GM12878 (cell line): ENCODE data around the gene ZDHHC14. TPM values are rescaled to one million over a fixed set of nuclear protein-coding genes. Genes with fewer than 3 reads are reported as not detected.

ENCODE experiments used
- ATAC-seq: fragments of 200-7000 bp; cut with Tn5 transposase; 3 replicates; pipeline ENCODE4 v1.9.1; 2020; ENCODE audit warnings: mild to moderate bottlenecking, moderate library complexity
- BruUV-seq: library from RNA; stranded (reverse); fragments of 400-500 nt; replicated peaks from 2 replicates; lab custom pipeline; 2021; lab: Mats Ljungman, UMichigan
- CTCF ChIA-PET: fragments of 300-600 bp; sonication (Branson Sonifier 250); formaldehyde crosslinking; extraction: SDS; loops from one replicate; lab custom pipeline; 2021; ENCODE audit warnings: inconsistent platforms; lab: Yijun Ruan, JAX
- POLR2A ChIA-PET: fragments of 350-600 bp; formaldehyde crosslinking; extraction: SDS; loops from one replicate; lab custom pipeline; 2021; ENCODE audit warnings: inconsistent platforms; lab: Charles Lee
- RAD21 ChIA-PET: fragments of 300-600 bp; sonication (Branson Sonifier 250); formaldehyde crosslinking; loops from one replicate; lab custom pipeline; 2023; ENCODE audit warnings: antibody characterized with exemption; ENCODE audit not compliant: unreplicated experiment; lab: Charles Lee
- SMC1A ChIA-PET: fragments of 300-600 bp; sonication (Branson Sonifier 250); formaldehyde crosslinking; loops from one replicate; lab custom pipeline; 2023; ENCODE audit not compliant: unreplicated experiment, uncharacterized antibody; lab: Charles Lee
- DNase-seq: peaks from one replicate; pipeline ENCODE4 v3.0.0-alpha.2; 2011; ENCODE audit warnings: low read depth, low spot score
- FAIRE-seq: peaks from 3 replicates; lab custom pipeline; 2011; peaks lifted over from hg19 to GRCh38; lab: Jason Lieb, UNC
- H2AFZ ChIP-seq: 2 replicates; pipeline ENCODE4 v1.6.0; 2011; ENCODE audit warnings: low read depth, low read length, control low read depth; ENCODE audit not compliant: control insufficient read depth
- H3K27ac ChIP-seq: 2 replicates; pipeline ENCODE4 v1.5.1; 2011; ENCODE audit warnings: control low read depth; ENCODE audit not compliant: control insufficient read depth, insufficient read depth
- H3K27me3 ChIP-seq, 2 experiments: replicated peaks in 1 of 2; 2 replicates each; pipeline versions ENCODE4 v1.6.0 to v1.6.1; 2011; ENCODE audit warnings: low read length in 1 of 2; ENCODE audit not compliant: control insufficient read depth in 2 of 2, insufficient read depth in 2 of 2
- H3K36me3 ChIP-seq, 2 experiments: 2 replicates each; pipeline ENCODE4 v1.5.1; 2011; ENCODE audit warnings: low read length in 1 of 2; ENCODE audit not compliant: control insufficient read depth in 2 of 2, insufficient read depth in 2 of 2
- H3K4me1 ChIP-seq: 2 replicates; pipeline ENCODE4 v1.6.1; 2011; ENCODE audit warnings: mild to moderate bottlenecking, low read length, moderate library complexity, mixed read lengths; ENCODE audit not compliant: control insufficient read depth, insufficient read depth
- H3K4me2 ChIP-seq: 2 replicates; pipeline ENCODE4 v1.6.0; 2011; ENCODE audit warnings: control low read depth; ENCODE audit not compliant: control insufficient read depth, insufficient read depth
- H3K4me3 ChIP-seq: fragments of 200-600 bp; sonication (generic); 2 replicates; pipeline ENCODE4 v1.5.1; 2016
- H3K79me2 ChIP-seq: 2 replicates; pipeline ENCODE4 v1.6.0; 2011; ENCODE audit warnings: low read length; ENCODE audit not compliant: control insufficient read depth, insufficient read depth
- H3K9ac ChIP-seq: 2 replicates; pipeline ENCODE4 v1.8.0; 2011; ENCODE audit warnings: low read length, control low read depth, mixed read lengths; ENCODE audit not compliant: control insufficient read depth, insufficient read depth
- H3K9me3 ChIP-seq: replicated peaks from 3 replicates; pipeline ENCODE4 v1.5.1; 2011; ENCODE audit warnings: mild to moderate bottlenecking, low read length; ENCODE audit not compliant: control insufficient read depth, insufficient read depth
- H4K20me1 ChIP-seq: 2 replicates; pipeline ENCODE4 v1.6.0; 2011; ENCODE audit not compliant: control insufficient read depth, insufficient read depth
- CBX3 ChIP-seq: fragments of 200-600 bp; sonication (generic); IDR thresholded peaks from 2 replicates; pipeline ENCODE4 v1.6.1; 2016; ENCODE audit warnings: low read depth, borderline replicate concordance
- CREB1 ChIP-seq: IDR thresholded peaks from 2 replicates; pipeline ENCODE4 v1.6.1; 2012; ENCODE audit warnings: low read depth, mild to moderate bottlenecking, inconsistent platforms
- IKZF1 ChIP-seq: fragments of 450-650 bp; conservative IDR thresholded peaks from 2 replicates; pipeline ENCODE4 v1.6.1; 2017; ENCODE audit warnings: antibody characterized with exemption, mild to moderate bottlenecking
- IRF5 ChIP-seq: fragments of 450-650 bp; IDR thresholded peaks from 2 replicates; pipeline ENCODE4 v1.6.1; 2017; ENCODE audit warnings: borderline replicate concordance
- MEF2A ChIP-seq: IDR thresholded peaks from 2 replicates; pipeline ENCODE4 v1.6.1; 2011; ENCODE audit warnings: low read depth, mild to moderate bottlenecking, low read length, moderate library complexity; ENCODE audit not compliant: insufficient read depth
- NKRF ChIP-seq: fragments of 450-650 bp; conservative IDR thresholded peaks from 2 replicates; pipeline ENCODE4 v1.6.1; 2017; ENCODE audit warnings: mild to moderate bottlenecking, moderate library complexity
- NR2C1 ChIP-seq: fragments of 450-650 bp; IDR thresholded peaks from 2 replicates; pipeline ENCODE4 v1.6.1; 2017; ENCODE audit warnings: antibody characterized with exemption, mild to moderate bottlenecking, moderate library complexity
- SKIL ChIP-seq: fragments of 450-650 bp; IDR thresholded peaks from 2 replicates; pipeline ENCODE4 v1.6.1; 2017; ENCODE audit warnings: mild to moderate bottlenecking, low read depth, inconsistent platforms; ENCODE audit not compliant: poor library complexity, severe bottlenecking
- SUPT20H ChIP-seq: IDR thresholded peaks from 2 replicates; pipeline ENCODE4 v1.6.1; 2011; ENCODE audit warnings: low read depth, mild to moderate bottlenecking, low read length, moderate library complexity, borderline replicate concordance; ENCODE audit not compliant: control insufficient read depth
- TARDBP ChIP-seq: IDR thresholded peaks from 2 replicates; pipeline ENCODE4 v1.6.1; 2016; ENCODE audit warnings: borderline replicate concordance
- TCF12 ChIP-seq: IDR thresholded peaks from 2 replicates; pipeline ENCODE4 v1.6.1; 2011; ENCODE audit warnings: low read depth, mild to moderate bottlenecking, low read length
- ZNF24 ChIP-seq: fragments of 450-650 bp; IDR thresholded peaks from 2 replicates; pipeline ENCODE4 v1.6.1; 2017; ENCODE audit warnings: antibody characterized with exemption, mild to moderate bottlenecking
- WGBS: methylation state at CpG from one replicate; pipeline ENCODE4 v1.1.6; 2016; ENCODE audit warnings: low lambda C conversion rate; ENCODE audit not compliant: insufficient replicate concordance, insufficient coverage; ENCODE audit errors: missing lambda C conversion rate; 5-methylcytosine and 5-hydroxymethylcytosine counted together
- in situ Hi-C: fragments of 300-500 bp; cut with MboI; formaldehyde crosslinking; loops from 9 replicates; pipeline ENCODE4 v1.14.3; 2018; ENCODE audit warnings: mixed read lengths
- intact Hi-C: fragments of 100-400 bp; cut with micrococcal nuclease; formaldehyde crosslinking; loops from one replicate; pipeline ENCODE4 v1.14.2; 2022; ENCODE audit not compliant: unreplicated experiment
- polyA plus RNA-seq, 11 experiments: library from polyadenylated mRNA; depleted of rRNA in 4 of 11; unstranded in 6 of 11; stranded (reverse) in 5 of 11; fragments of >200 nt; fragmentation: Nextera tagmentation in 4 of 11; fragmentation: Illumina TruSeq in 1 of 11; extraction: Ambion mirVana in 4 of 11; extraction: Trizol in 1 of 11; gene quantifications; 1 replicate in 1 of 11; 2 replicates in 10 of 11; pipeline versions ENCODE4 v1.2.1 to v1.2.3, GENCODE V29; 2011 to 2016; ENCODE audit warnings: inconsistent platforms in 2 of 11, missing spikeins in 2 of 11, low read depth in 1 of 11
- total RNA-seq, 4 experiments: library from RNA; depleted of rRNA in 3 of 4; stranded (reverse); fragments of >200 nt in 3 of 4; fragmentation: Illumina TruSeq in 1 of 4; extraction: Trizol in 1 of 4; gene quantifications; 2 replicates each; pipeline versions ENCODE4 v1.2.1 to v1.2.3, GENCODE V29; 2013 to 2021

ZDHHC14 gene
- total and polyA plus RNA-seq, 10 of the 15 experiments (the other 5 are each of a cell fraction or from before 2014, with no cell fraction given) = 0.15 to 16.0 (median 0.76) TPM; not detected in 1

GRCh38 chr6:157676241-157676640, 295.3 kb downstream of the ZDHHC14 start:
- FAIRE-seq (no peak), ATAC-seq (no peak), DNase-seq (no peak)
- H2AFZ ChIP-seq = no peak overlapping the region
- H3K9me3 ChIP-seq = no peaks in the 10 kb centered on the region; the same call in 2 of the 3 replicates
- whole genome bisulfite sequencing = 77% methylated on average over 6 of the region's 7 CpGs
- ChIA-PET POLR2A (no interaction called here), CTCF (interaction anchor here (1.5 kb wide), 1 partner anchor 11 kb away, joined by 6 read pairs; no protein-coding TSS in a partner anchor), RAD21 (no interaction called here), SMC1A (interaction anchor here (1.4 kb wide), 1 partner anchor 10 kb away, joined by 4 read pairs; no protein-coding TSS in a partner anchor)
- H3K9ac ChIP-seq = no peak overlapping the region
- no peak overlapping the region for H3K27ac ChIP-seq
- H3K36me3 ChIP-seq = no peaks in the 10 kb centered on the region; a peak in 1 of 4 replicates
- H3K79me2 ChIP-seq = no peaks in the 10 kb centered on the region
- no peaks in the 10 kb centered on the region for H4K20me1 ChIP-seq
- no TSS peak for BruUV-seq
- H3K4me1 ChIP-seq = no peaks in the 10 kb centered on the region
- in situ Hi-C loops (no loop called here), intact Hi-C loops (no loop called here)
- TF ChIP-seq IRF5 (no peak), MEF2A (no peak), ZNF24 (no peak), TARDBP (no peak), CREB1 (no peak)
- no peaks in the 10 kb centered on the region; a peak in 1 of 4 replicates for H3K27me3 ChIP-seq
- H3K4me2 ChIP-seq = no peak overlapping the region
- no peak overlapping the region for H3K4me3 ChIP-seq

GRCh38 chr6:157677235-157677634, 296.2 kb downstream of the ZDHHC14 start:
- ChIA-PET RAD21 (no interaction called here), SMC1A (interaction anchor here (0.6 to 1.4 kb wide), 2 partner anchors 11 to 363 kb away, joined by 3 to 4 read pairs; no protein-coding TSS in a partner anchor), POLR2A (no interaction called here), CTCF (interaction anchor here (0.7 to 1.5 kb wide), 2 partner anchors 12 to 17 kb away, joined by 3 to 6 read pairs; no protein-coding TSS in a partner anchor)
- Histone ChIP-seq H3K4me2 (no peak overlapping the region), H4K20me1 (no peaks in the 10 kb centered on the region), H3K27me3 (no peaks in the 10 kb centered on the region; a peak in 2 of 4 replicates), H3K4me1 (no peaks in the 10 kb centered on the region), H3K9ac (no peak overlapping the region), H3K36me3 (no peaks in the 10 kb centered on the region; a peak in 1 of 4 replicates), H3K27ac (no peak overlapping the region), H3K79me2 (no peaks in the 10 kb centered on the region), H3K4me3 (no peak overlapping the region), H3K9me3 (no peaks in the 10 kb centered on the region; the same call in 2 of the 3 replicates), H2AFZ (no peak overlapping the region)
- WGBS = 23% methylated on average over 4 of the region's 4 CpGs
- intact Hi-C loops (no loop called here), in situ Hi-C loops (no loop called here)
- no TSS peak for BruUV-seq
- FAIRE-seq = no peak
- DNase-seq = no peak
- ATAC-seq = no peak
- TF ChIP-seq SUPT20H = no peak
- no peak for TF ChIP-seq NKRF
- TF ChIP-seq IKZF1 = no peak
- no peak for TF ChIP-seq SKIL
- no peak for TF ChIP-seq TARDBP
- no peak for TF ChIP-seq NR2C1
- no peak for TF ChIP-seq TCF12
- TF ChIP-seq CBX3 = no peak
